CD4-positive, alpha-beta T cell (primary cell): ENCODE results near the gene CAPN15. TPM values are rescaled to one million over a fixed set of nuclear protein-coding genes. Genes with fewer than 3 reads are reported as not detected.

Source experiments
- ATAC-seq: fragments of 200-7000 bp; cut with Tn5 transposase; one replicate; pipeline ENCODE4 v1.10.0; 2022; ENCODE audit warnings: mild to moderate bottlenecking; ENCODE audit not compliant: poor library complexity
- CTCF ChIA-PET: fragments of 350-600 bp; sonication (Branson Sonifier 250); formaldehyde crosslinking; loops from one replicate; lab custom pipeline; 2021; ENCODE audit warnings: antibody characterized with exemption, inconsistent platforms; lab: Charles Lee
- POLR2A ChIA-PET: fragments of 350-600 bp; sonication (Branson Sonifier 250); formaldehyde crosslinking; loops from one replicate; lab custom pipeline; 2021; ENCODE audit warnings: antibody characterized with exemption, inconsistent platforms; lab: Charles Lee
- DNase-seq, 14 experiments: peaks; one replicate each; pipeline ENCODE4 v3.0.0-alpha.2; 2013 to 2020; ENCODE audit warnings: mixed read lengths in 2 of 14
- H3K27ac ChIP-seq, 2 donors: one replicate each; pipeline versions ENCODE4 v1.5.1 to v1.7.0; 2013; ENCODE audit warnings: low read length in 2 of 2, low read depth in 1 of 2, mild to moderate bottlenecking in 1 of 2
- H3K27me3 ChIP-seq, 2 experiments: 1 replicate in 1 of 2; 2 replicates in 1 of 2; pipeline versions ENCODE4 v1.6.1 to v1.7.0; 2013; ENCODE audit warnings: low read length in 2 of 2, control low read depth in 1 of 2, mild to moderate bottlenecking in 1 of 2, moderate library complexity in 1 of 2; ENCODE audit not compliant: insufficient read depth in 2 of 2, control insufficient read depth in 1 of 2
- H3K36me3 ChIP-seq: one replicate; pipeline ENCODE4 v1.6.1; 2013; ENCODE audit warnings: low read length, control low read depth; ENCODE audit not compliant: insufficient read depth
- H3K4me1 ChIP-seq: one replicate; pipeline ENCODE4 v1.6.1; 2013; ENCODE audit warnings: low read length, control low read depth; ENCODE audit not compliant: insufficient read depth
- H3K4me3 ChIP-seq: one replicate; pipeline ENCODE4 v1.5.1; 2013; ENCODE audit warnings: mild to moderate bottlenecking, low read length, moderate library complexity
- H3K9me3 ChIP-seq, 2 experiments: 1 replicate in 1 of 2; 2 replicates in 1 of 2; pipeline versions ENCODE4 v1.6.1 to v1.7.0; 2013; ENCODE audit warnings: low read length in 2 of 2, mild to moderate bottlenecking in 2 of 2, control low read depth in 1 of 2, moderate library complexity in 1 of 2; ENCODE audit not compliant: control insufficient read depth in 1 of 2, insufficient read depth in 1 of 2
- H3K27ac Mint-ChIP-seq: one replicate; pipeline ENCODE4 v1.8.0; 2020; ENCODE audit warnings: mixed read lengths
- H3K27me3 Mint-ChIP-seq: one replicate; pipeline ENCODE4 v1.8.0; 2021; ENCODE audit warnings: mixed read lengths
- H3K36me3 Mint-ChIP-seq: one replicate; pipeline ENCODE4 v1.8.0; 2021; ENCODE audit warnings: low read depth, mixed read lengths
- H3K4me1 Mint-ChIP-seq: one replicate; pipeline ENCODE4 v1.8.0; 2021; ENCODE audit warnings: low read depth, mixed read lengths
- H3K4me3 Mint-ChIP-seq: one replicate; pipeline ENCODE4 v1.8.0; 2020; ENCODE audit warnings: mild to moderate bottlenecking, mixed read lengths
- H3K9me3 Mint-ChIP-seq: one replicate; pipeline ENCODE4 v1.8.0; 2020; ENCODE audit warnings: mixed read lengths
- CTCF ChIP-seq: fragments of 200-600 bp; IDR thresholded peaks from one replicate; pipeline ENCODE4 v1.8.0; 2022; ENCODE audit warnings: antibody characterized with exemption, mild to moderate bottlenecking
- intact Hi-C, 2 experiments: fragments of 100-400 bp; cut with DNase I in 1 of 2; cut with micrococcal nuclease in 1 of 2; formaldehyde crosslinking; loops; one replicate each; pipeline versions ENCODE4 v1.15.1 to v1.9.0; 2023 to 2025; cut with DNase I, micrococcal nuclease
- total RNA-seq, 174 experiments: library from RNA in 2 of 174; stranded (reverse) in 2 of 174; gene quantifications; one replicate each; pipeline ENCODE4 v1.2.3 and lab custom pipeline; 2021 to 2026

The CAPN15 gene
- total RNA-seq, 2 experiments from 2014 or later: 35.5 to 36.9 TPM

GRCh38 chr16:558298-559020 is 30.9 kb downstream of the CAPN15 start:
- TF ChIP-seq CTCF: no peak
- peaks cover 17 to 24% of the 10 kb centered on the region in 2 experiments for H3K27me3 ChIP-seq
- POLR2A ChIA-PET: no interaction called here
- H3K36me3 ChIP-seq: peaks cover 2% of the 10 kb centered on the region
- Mint-ChIP-seq H3K36me3 (no peaks in the 10 kb centered on the region), H3K27me3 (peaks cover 6% of the 10 kb centered on the region), H3K9me3 (no peaks in the 10 kb centered on the region), H3K27ac (no peak overlapping the region), H3K4me1 (peaks cover 4% of the 10 kb centered on the region), H3K4me3 (no peak overlapping the region)
- ATAC-seq: no peak
- H3K4me1 ChIP-seq: peaks cover 4% of the 10 kb centered on the region
- intact Hi-C loops: no loop called here
- CTCF ChIA-PET: no interaction called here
- H3K27ac ChIP-seq: no peak overlapping the region
- no peak for DNase-seq
- H3K9me3 ChIP-seq: peaks cover 0 to 23% of the 10 kb centered on the region in 2 experiments
- no peak overlapping the region for H3K4me3 ChIP-seq

DNA sequence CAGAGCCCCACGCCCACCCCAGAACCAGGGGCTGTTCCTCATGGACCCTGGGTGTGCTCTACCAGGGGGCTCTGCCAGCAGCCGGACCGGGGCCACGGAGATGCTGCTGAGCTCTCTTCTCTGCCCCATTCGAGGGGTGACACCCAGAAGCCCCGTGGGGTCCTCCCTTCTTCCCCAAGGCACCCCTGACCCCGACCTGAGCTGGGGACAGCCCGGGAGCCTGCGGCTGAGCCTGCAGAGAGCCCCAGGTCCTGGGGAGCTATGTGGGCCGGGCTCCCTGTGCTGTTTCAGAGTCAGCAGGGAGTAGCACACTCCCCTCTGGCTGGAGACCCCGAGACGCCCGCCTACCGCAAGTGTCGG is 31.5 kb downstream of the CAPN15 start:
- no peak overlapping the region for H3K4me3 ChIP-seq
- H3K4me1 Mint-ChIP-seq: peaks cover 4% of the 10 kb centered on the region
- ChIA-PET POLR2A (no interaction called here), CTCF (no interaction called here)
- intact Hi-C loops: no loop called here
- peaks cover 6% of the 10 kb centered on the region for H3K27me3 Mint-ChIP-seq
- peaks cover 0 to 23% of the 10 kb centered on the region in 2 experiments for H3K9me3 ChIP-seq
- no peak for TF ChIP-seq CTCF
- H3K4me1 ChIP-seq: peaks cover 4% of the 10 kb centered on the region
- no peak overlapping the region for H3K27ac Mint-ChIP-seq
- peaks cover 17 to 24% of the 10 kb centered on the region in 2 experiments for H3K27me3 ChIP-seq
- H3K36me3 ChIP-seq: peaks cover under 1% of the 10 kb centered on the region
- no peaks in the 10 kb centered on the region for H3K9me3 Mint-ChIP-seq
- no peaks in the 10 kb centered on the region for H3K36me3 Mint-ChIP-seq
- no peak for DNase-seq
- no peak overlapping the region for H3K4me3 Mint-ChIP-seq
- no peak for ATAC-seq
- no peak overlapping the region for H3K27ac ChIP-seq

GRCh38 chr16:559411-560203 is 32.1 kb downstream of the CAPN15 start:
- intact Hi-C loops: no loop called here
- Mint-ChIP-seq H3K9me3 (no peaks in the 10 kb centered on the region), H3K36me3 (no peaks in the 10 kb centered on the region), H3K4me3 (no peak overlapping the region), H3K27ac (no peak overlapping the region), H3K27me3 (peaks cover 6% of the 10 kb centered on the region), H3K4me1 (peaks cover 4% of the 10 kb centered on the region)
- ATAC-seq (no peak), DNase-seq (no peak)
- ChIA-PET POLR2A (no interaction called here), CTCF (no interaction called here)
- H3K9me3 ChIP-seq: peaks cover 0 to 23% of the 10 kb centered on the region in 2 experiments
- H3K36me3 ChIP-seq: no peaks in the 10 kb centered on the region
- peaks cover 4% of the 10 kb centered on the region for H3K4me1 ChIP-seq
- H3K27ac ChIP-seq: no peak overlapping the region
- H3K4me3 ChIP-seq: no peak overlapping the region
- peaks cover 17 to 24% of the 10 kb centered on the region in 2 experiments for H3K27me3 ChIP-seq
- TF ChIP-seq CTCF: no peak
